HG03354 (cell line): ENCODE results near the gene MYO18A.

Experiments
- ATAC-seq: cut with Tn5 transposase; IDR thresholded peaks from one replicate; pipeline ENCODE4 v1.9.1; 2021; ENCODE audit warnings: mild to moderate bottlenecking; ENCODE audit not compliant: unreplicated experiment, poor library complexity, severe bottlenecking

Gene MYO18A

GRCh38 chr17:29110372-29110757 is 69.8 kb downstream of the MYO18A start:
- no peak for ATAC-seq

DNA sequence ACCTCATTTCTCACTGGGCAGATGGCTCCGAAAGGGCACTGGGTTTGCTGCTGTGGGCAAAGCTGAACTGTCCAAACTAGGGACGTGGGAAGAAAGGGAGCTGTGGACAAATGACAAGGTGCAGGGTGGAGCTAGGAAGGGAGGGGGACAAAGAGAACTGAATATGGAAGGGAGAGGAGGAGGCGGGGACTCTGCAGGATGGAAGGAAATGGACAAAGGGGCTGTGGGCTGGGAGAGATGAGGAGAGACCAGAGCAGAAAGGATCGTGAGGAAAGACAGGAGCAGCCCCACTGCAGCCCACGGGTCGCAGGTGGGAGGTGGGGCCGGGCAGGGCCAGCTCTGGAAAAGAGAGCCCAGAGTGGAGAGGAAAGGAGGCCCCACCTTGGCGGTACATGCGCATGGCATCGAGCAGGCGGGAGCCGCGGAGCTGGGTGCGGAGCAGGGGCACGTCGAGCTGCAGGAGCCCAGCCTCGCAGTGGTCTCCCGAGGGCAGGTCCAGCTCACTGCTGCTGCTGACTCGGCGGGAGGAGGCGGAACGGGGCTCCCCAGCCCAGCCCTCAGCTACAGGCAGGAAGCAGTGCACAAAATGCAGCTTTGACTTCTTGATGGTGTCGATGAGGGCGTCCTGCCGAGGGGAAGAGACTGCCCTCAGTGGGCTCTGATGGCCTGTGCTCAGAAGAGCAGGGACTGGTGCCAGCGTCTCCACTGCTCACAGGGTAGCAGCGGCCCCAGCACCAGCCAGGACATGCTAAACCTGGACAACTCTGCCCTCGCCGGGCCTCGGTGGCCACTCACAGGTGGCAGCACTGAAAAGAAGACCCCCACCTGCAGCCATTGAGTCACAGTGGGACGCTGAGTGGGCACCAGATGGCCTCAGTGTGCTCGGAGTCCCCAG is 70.5 kb downstream of the MYO18A start:
- ATAC-seq = no peak

GRCh38 chr17:29108823-29109476 is 71.2 kb downstream of the MYO18A start:
- ATAC-seq = no peak

- ATAC-seq = no peak
These were observed 72.0 kb downstream of the MYO18A start for GRCh38 chr17:29107933-29108822.

GRCh38 chr17:29107084-29107483 is 73.1 kb downstream of the MYO18A start:
- ATAC-seq = no peak

- no peak for ATAC-seq
These were observed 76.9 kb downstream of the MYO18A start for GRCh38 chr17:29103341-29103740.

- no peak for ATAC-seq
These were observed 77.4 kb downstream of the MYO18A start for GRCh38 chr17:29102741-29103181.

DNA sequence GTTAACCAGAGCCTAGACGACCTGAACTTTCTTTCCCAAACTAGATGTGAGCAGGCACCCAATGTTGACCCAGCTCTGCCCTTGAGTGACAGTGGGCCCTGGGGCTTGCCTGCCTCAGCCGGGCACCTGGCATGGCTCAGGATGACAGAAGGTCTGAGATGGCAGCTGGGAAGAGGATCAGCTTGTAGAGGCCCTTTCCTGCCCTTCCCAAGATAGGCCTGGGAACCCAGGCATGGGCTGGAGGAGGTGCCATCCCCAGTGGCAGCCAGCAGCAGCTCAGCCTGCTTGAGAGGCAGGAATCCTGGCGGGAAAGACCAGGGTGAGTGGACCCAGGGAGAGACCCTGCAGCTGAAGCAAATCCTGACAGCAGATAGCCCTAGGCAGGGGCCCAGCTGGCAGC is 78.2 kb downstream of the MYO18A start:
- ATAC-seq = no peak

DNA sequence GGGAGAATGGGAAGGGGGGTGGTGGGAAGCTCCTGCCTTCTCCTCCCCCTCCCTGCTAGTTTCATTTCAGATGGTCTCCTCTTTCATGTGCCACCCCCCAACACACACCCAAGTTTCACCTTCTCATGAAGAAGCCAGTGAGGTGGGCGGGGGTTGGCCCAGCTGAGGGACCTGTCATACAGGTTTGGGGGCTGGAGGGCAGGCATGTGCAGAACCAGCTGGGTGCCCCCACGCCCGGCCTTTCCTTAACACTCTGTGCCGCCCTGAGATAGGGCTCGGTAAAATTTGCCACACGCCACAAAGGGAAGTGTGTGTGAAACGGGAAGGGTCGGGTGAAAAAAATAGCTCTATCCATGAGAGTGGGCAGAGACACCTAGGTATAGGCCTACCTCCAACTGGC is 79.9 kb downstream of the MYO18A start:
- no peak for ATAC-seq

GRCh38 chr17:29099527-29099926 is 80.7 kb downstream of the MYO18A start:
- no peak for ATAC-seq

GRCh38 chr17:29096094-29096493 is 84.1 kb downstream of the MYO18A start:
- no peak for ATAC-seq

DNA sequence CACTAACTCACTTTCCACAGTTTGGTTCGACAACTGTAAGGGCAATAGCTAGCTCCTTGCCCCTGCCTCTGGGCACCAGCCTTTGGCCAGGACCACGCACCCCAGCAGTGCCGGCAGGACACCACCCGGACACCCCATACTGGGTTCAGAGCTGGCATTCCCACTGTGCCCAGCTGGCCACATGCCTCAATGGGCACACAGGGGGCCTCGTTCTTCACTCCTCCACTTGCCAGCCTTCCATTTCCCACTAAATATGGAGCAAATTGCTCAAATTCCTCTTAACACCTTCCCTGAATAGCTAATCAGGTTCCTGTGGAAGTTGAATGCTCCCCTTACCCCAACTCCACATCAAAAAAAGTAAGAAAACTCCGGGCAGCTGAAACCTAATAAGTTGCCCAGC is 84.8 kb downstream of the MYO18A start:
- no peak for ATAC-seq

DNA sequence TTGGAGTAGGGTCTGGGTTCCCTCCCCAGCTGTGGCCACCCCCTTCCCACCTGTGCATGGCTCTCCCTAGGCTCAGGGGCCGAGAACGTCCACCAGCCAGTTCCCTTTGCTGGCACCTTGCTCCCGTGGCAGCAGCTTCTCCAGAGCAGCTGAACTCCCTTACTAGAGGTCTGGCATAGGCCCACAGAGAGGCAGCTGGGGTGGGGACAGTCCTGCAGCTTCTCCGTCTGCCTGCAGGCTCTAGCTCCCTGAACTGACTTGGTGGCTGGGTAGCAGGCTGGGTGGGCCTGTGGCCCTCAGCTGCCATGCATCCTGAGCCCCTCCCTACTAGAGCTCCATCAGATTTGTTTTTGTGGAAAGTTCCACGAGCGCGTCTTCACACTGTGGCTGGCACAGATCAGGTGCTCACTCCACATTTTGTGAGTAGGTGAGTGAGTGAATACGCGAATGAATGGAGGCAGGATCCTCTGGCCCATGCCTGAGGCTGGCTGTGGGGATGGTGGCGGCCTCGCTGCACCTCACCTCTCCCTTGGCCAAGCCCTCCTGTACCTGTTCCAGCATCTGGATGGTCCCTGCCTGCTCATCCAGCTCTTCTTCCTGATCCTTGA is 86.0 kb downstream of the MYO18A start:
- ATAC-seq = no peak

DNA sequence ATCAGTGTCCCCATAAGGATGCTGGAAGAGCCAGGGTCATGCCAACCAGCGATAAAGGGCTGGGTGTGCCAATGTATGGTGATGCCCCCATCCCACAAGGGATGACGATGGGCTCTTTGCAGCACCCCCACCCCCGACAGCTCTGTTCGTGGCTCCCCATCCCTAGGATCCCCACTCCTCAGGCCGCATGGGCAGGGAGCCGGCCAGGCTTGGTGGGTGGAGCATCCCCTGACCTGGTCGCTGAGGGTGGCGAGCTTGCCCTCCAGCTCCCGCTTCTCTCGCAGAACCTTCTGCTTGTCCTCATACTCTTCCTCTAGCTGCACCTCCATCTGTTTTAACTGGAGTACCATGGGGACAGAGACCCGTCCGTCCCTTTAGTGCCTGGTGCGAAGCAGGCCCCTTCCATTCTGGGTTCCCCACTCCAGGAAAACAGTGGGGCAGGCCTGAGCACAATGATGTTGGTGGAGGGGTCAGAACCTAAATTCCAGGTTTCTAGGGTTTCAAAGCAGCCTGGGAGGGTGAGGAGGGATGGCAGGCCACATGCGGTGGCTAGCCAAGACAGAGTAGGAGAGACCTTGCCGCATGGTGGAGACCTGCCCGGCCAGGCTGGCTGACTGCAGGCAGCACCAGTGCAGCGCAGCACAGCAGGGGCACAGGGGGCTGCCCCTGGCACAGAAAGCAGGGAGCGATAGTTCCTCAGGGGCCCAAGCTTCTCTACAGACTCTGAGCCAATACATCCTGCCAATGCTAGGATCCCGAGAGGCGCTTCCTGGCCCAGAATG is 86.9 kb downstream of the MYO18A start:
- no peak for ATAC-seq

DNA sequence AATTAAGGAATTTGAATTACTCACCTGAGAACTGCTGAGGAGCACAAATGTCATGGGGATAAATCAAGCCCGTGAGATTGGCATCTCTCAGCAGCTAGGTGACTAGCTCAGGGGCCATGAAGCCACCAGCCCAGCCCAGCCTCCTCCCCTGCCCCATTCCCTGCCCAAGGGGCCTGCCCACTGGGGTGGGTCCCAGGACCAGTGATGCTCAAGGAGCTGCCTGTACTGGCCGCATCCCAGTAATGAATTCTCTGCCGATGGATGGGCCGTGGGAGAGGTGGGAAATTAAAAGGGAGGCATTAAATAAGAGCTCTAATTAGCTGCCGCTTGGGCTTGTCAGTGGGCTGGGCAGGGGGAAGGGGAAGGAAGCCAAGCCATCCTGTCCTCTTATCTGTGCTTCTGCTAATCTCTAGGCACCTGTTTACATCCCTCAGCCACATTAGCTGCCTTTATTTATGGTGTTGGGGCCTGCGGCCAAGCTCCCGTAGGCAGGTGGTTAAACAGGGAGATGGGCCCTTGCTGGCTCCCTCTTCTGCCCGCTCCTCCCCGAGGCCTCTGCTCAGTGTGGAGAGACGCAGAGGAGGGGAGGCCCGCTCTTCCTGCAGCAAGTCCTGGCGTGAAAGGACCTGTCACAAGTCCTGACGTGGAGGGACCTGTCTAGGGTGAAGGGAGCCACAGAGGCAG is 88.5 kb downstream of the MYO18A start:
- no peak for ATAC-seq

GRCh38 chr17:29090750-29091605 is 89.2 kb downstream of the MYO18A start:
- no peak for ATAC-seq

DNA sequence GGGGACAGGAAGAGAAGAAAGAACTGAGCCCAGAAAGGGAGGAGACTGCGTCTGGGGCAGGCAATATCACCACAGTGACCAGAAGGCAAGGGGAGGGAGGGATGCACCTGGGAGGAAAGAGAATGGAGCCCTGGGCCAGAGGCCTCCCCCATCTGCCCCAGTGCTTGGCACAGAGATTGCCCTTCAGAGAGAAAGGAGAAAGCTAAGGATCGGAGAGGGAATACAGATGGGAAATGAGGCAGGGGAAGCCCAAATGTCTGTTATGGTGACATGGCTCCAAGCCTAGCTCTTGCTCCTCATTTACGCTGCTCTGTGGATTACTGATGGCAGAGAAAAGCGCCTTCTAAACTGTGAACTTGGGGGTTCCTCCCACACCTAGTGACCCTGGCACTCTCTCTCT is 90.1 kb downstream of the MYO18A start:
- no peak for ATAC-seq

DNA sequence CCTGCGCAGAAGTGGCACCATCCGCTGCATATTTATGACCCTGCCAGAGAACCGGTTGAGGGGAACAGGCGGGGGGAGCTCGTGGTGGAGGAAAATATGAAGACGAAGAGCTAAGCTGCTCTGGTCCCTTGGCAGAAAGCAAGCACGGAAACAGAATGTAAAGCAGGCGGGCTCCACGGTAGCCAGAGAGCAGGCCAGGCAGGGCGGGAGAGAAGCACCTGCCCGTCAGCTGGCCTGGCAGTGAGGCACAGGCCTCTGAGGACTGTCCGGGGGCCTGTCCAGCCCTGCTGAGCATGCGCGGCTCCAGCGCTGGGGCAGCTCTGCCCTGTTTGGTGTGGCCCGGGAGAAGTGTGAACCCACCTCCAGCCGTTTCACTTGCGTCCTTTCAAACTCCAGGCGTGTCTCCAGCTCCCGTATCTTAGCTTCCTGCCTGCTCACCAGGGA is 90.6 kb downstream of the MYO18A start:
- ATAC-seq = no peak
